ENCODE measurements around the gene AFG1L. TPM values are rescaled to one million over a fixed set of nuclear protein-coding genes. Genes with fewer than 3 reads are reported as not detected.

The AFG1L gene
- total RNA-seq, 1 donor from 2014 or later, result 9.4 TPM

DNA sequence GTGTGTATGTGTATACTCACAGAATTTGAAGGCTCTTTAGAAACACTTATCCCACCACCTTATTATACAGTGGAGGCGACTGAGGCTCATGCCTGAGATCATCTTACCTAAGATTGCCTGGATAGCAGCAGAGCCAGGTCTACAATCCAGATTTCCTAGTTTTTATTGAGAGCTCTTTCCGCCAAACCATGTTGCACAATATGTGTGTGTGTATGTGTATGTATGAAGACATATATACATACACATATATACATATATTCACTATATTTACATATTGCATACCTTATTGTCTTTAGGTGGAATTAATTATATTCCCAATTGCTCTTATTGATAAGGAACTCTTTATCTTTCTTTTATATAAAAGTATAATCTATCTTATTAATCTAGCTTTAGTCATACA is 130.6 kb downstream of the AFG1L start:
- no peak overlapping the region for H3K4me3 Mint-ChIP-seq (ENCODE audit: unreplicated experiment)
- H3K36me3 Mint-ChIP-seq (ENCODE audit: unreplicated experiment), result no peaks in the 10 kb centered on the region
- no peak overlapping the region for H3K27ac Mint-ChIP-seq (ENCODE audit: unreplicated experiment)
- DNase-seq, result no peak
- H3K27me3 Mint-ChIP-seq (ENCODE audit: unreplicated experiment), result no peaks in the 10 kb centered on the region
- no peaks in the 10 kb centered on the region for H3K9me3 Mint-ChIP-seq (ENCODE audit: unreplicated experiment)
- TF ChIP-seq, protein P1, sequence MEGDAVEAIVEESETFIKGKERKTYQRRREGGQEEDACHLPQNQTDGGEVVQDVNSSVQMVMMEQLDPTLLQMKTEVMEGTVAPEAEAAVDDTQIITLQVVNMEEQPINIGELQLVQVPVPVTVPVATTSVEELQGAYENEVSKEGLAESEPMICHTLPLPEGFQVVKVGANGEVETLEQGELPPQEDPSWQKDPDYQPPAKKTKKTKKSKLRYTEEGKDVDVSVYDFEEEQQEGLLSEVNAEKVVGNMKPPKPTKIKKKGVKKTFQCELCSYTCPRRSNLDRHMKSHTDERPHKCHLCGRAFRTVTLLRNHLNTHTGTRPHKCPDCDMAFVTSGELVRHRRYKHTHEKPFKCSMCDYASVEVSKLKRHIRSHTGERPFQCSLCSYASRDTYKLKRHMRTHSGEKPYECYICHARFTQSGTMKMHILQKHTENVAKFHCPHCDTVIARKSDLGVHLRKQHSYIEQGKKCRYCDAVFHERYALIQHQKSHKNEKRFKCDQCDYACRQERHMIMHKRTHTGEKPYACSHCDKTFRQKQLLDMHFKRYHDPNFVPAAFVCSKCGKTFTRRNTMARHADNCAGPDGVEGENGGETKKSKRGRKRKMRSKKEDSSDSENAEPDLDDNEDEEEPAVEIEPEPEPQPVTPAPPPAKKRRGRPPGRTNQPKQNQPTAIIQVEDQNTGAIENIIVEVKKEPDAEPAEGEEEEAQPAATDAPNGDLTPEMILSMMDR (IDR thresholded peaks at IDR 0.05; ENCODE audit: partially characterized antibody, unreplicated experiment), result no peak
- H3K4me1 Mint-ChIP-seq (ENCODE audit: low read depth, unreplicated experiment), result no peaks in the 10 kb centered on the region

DNA sequence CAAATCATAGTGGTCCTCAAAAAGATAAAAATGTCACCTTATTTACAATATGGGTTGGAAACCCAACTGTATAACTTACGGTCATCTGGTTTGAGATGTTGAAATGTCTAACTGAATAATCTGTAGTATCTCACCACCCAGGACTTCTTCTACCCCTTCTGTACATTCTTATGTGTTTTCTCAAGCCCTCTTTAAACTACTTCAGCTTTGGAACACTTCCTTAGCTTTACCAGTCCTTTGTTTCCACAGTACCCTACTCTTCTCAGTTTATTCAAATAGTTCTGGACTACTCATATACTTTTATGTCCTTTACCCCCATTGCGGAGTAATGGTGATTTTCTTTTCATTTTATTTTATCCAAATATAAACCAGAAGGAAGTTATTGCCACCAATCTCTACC is 137.3 kb downstream of the AFG1L start:
- DNase-seq, result no peak
- Mint-ChIP-seq H3K4me1 (ENCODE audit: low read depth, unreplicated experiment) (no peaks in the 10 kb centered on the region), H3K4me3 (ENCODE audit: unreplicated experiment) (no peak overlapping the region), H3K27ac (ENCODE audit: unreplicated experiment) (no peak overlapping the region), H3K36me3 (ENCODE audit: unreplicated experiment) (no peaks in the 10 kb centered on the region), H3K9me3 (ENCODE audit: unreplicated experiment) (peaks cover 2% of the 10 kb centered on the region), H3K27me3 (ENCODE audit: unreplicated experiment) (no peaks in the 10 kb centered on the region)
- TF ChIP-seq, protein P1 (IDR thresholded peaks at IDR 0.05; ENCODE audit: partially characterized antibody, unreplicated experiment), result no peak

DNA sequence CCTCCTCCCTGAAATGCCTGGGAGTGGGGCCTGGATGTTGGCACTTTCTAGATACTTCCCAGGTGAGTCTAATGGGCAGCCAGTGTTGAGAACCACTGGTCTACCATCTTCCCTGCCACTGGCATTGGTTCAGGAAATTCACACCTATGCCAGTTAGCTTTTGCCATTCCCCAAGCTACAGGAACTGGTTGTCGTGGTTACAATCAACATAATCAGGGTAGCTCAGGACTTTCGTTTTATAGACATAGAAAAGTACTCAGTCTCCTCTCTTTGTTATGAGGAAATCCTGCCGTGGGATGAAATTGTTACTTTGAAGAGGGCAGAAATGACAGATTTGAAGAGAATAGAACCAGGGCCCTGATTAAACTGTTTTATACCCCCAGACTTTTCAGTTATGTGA is 137.9 kb downstream of the AFG1L start:
- Mint-ChIP-seq H3K27ac (ENCODE audit: unreplicated experiment) (no peak overlapping the region), H3K36me3 (ENCODE audit: unreplicated experiment) (no peaks in the 10 kb centered on the region), H3K9me3 (ENCODE audit: unreplicated experiment) (peaks cover 2% of the 10 kb centered on the region), H3K27me3 (ENCODE audit: unreplicated experiment) (no peaks in the 10 kb centered on the region), H3K4me3 (ENCODE audit: unreplicated experiment) (no peak overlapping the region), H3K4me1 (ENCODE audit: low read depth, unreplicated experiment) (no peaks in the 10 kb centered on the region)
- no peak for DNase-seq
- TF ChIP-seq, protein P1 (IDR thresholded peaks at IDR 0.05; ENCODE audit: partially characterized antibody, unreplicated experiment), result no peak

DNA sequence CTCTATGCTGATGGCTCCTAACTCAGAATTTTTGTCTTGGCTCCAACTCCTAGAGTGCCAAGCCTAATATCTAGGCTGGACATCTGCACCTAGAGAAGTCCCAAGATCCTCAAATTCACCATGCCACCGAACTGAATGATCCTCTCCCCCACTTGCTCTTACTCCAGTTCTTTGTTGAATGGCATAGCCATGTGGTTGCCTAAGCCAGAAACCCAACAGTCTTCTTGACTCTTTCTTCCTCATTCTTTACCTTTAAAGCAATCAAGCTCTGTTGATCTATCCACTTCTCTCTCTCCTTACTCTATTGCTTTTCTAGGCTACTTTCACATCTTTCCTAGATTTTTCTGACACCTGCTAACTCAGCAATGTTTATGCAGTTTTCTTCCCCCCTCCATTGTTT is 139.4 kb downstream of the AFG1L start:
- Mint-ChIP-seq H3K27me3 (ENCODE audit: unreplicated experiment) (no peaks in the 10 kb centered on the region), H3K9me3 (ENCODE audit: unreplicated experiment) (peaks cover 2% of the 10 kb centered on the region), H3K4me3 (ENCODE audit: unreplicated experiment) (no peak overlapping the region), H3K4me1 (ENCODE audit: low read depth, unreplicated experiment) (no peaks in the 10 kb centered on the region), H3K36me3 (ENCODE audit: unreplicated experiment) (no peaks in the 10 kb centered on the region), H3K27ac (ENCODE audit: unreplicated experiment) (no peak overlapping the region)
- no peak for DNase-seq
- TF ChIP-seq, protein P1 (IDR thresholded peaks at IDR 0.05; ENCODE audit: partially characterized antibody, unreplicated experiment), result no peak

DNA sequence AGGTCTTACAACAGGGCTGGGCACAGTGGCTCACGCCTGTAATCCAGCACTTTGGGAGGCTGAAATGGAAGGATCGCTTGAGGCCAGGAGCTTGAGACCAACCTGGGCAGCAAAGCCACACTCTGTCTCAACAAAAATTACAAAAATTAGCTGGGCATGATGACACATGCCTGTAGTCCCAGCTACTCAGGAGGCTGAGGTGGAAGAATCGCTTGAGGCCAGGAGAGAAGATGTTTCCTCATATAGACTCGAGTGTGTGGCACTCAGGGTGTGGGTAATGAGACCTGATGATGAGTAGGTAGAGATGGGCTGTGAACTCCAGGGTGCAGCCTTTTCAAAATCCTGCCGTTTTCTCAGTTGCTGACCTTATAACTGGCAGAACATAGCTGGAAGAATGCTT is 140.5 kb downstream of the AFG1L start:
- TF ChIP-seq, protein P1 (IDR thresholded peaks at IDR 0.05; ENCODE audit: partially characterized antibody, unreplicated experiment), result no peak
- no peaks in the 10 kb centered on the region for H3K27me3 Mint-ChIP-seq (ENCODE audit: unreplicated experiment)
- no peak overlapping the region for H3K27ac Mint-ChIP-seq (ENCODE audit: unreplicated experiment)

More for the DNA sequence above, 140.5 kb downstream of the AFG1L start:
- no peak for DNase-seq
- no peaks in the 10 kb centered on the region for H3K4me1 Mint-ChIP-seq (ENCODE audit: low read depth, unreplicated experiment)
- H3K9me3 Mint-ChIP-seq (ENCODE audit: unreplicated experiment), result peaks cover 2% of the 10 kb centered on the region
- no peaks in the 10 kb centered on the region for H3K36me3 Mint-ChIP-seq (ENCODE audit: unreplicated experiment)
- H3K4me3 Mint-ChIP-seq (ENCODE audit: unreplicated experiment), result no peak overlapping the region

Measured in glutamatergic neuron (in vitro differentiated cells).